Measurements from ENCODE around the gene SKA3.
"Not testable (repeated sequence)": the region's sequence is repeated elsewhere in the genome, so short reads cannot be mapped to it uniquely, and the experiment has no call there.

The SKA3 gene

DNA sequence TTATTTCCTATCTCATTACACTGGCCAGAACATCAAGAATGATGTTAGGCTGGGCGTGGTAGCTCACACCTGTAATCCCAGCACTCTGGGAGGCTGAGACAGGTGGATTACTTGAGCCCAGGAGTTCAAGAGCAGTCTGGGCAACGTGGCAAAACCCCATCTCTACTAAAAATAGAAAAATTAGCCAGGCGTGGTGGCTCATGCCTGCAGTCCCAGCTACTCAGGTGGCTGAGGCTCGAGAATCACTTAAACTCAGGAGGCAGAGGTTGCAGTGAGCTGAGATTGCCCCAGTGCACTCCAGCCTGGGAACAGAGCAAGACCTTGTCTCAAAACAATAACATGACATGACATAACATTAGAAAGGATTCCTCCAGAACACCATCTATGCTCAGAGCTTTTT lies 10.7 kb downstream of the SKA3 start:
- DNase-seq = not testable (repeated sequence)

- no peak for DNase-seq
Observed at GRCh38 chr13:21164631-21165030, 11.7 kb downstream of the SKA3 start.

GRCh38 chr13:21152251-21152899 lies 24.0 kb downstream of the SKA3 start:
- DNase-seq = no peak

- no peak for DNase-seq
Observed at GRCh38 chr13:21150013-21150412, 26.3 kb downstream of the SKA3 start.

- no peak for DNase-seq
Observed at GRCh38 chr13:21149568-21149967, 26.8 kb downstream of the SKA3 start.

DNA sequence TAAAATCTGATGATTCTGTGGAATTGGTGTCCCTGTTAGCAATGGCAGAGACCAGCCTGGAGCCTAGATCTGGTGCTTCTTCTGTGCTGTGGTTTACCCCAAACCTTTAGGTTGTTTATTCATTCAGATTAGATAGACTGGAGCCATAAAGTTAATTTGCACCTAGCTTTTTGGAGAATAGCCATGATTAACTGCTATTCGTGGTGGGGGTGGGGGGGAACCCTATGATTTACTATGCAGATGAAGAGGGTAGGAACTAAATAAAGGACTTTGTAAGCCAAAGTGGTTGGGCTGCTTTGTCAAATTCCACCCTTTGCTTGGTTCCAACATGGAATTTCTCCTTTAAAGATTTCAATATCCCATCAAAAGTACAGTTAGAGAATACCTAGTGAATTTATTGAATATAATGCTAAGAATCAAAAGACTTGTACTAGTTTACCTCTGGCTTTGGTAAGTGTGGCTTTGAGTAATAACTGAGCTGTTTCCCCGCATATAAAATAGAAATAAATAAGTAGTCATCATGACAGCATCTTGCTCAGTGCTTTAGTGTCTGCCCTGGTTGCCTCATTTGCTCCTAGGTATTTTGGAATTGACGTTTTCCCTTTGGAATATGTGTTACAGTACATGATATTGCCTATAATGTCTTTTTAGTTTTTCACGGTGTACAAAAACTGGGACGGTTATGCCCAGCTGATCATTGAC lies 27.6 kb downstream of the SKA3 start:
- DNase-seq = no peak

GRCh38 chr13:21147827-21148226 lies 28.5 kb downstream of the SKA3 start:
- DNase-seq = no peak

DNA sequence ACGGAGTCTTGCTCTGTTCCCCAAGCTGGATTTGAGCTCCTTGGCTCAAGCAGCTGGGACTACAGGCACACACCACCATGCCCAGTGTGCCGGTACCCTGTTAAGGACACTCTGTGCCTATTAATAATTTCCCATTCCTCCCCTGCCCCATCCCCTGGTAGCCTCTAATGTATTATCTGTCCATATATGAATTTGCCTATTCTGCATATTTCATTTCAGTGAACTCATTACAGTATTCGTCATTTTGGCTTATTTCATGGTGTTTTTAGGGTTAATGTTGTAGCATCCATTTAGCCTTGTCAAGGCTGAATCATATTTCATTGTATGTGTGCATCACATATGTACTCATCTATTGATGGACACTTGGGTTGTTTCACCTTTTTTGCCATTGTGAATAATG lies 33.6 kb downstream of the SKA3 start:
- DNase-seq = no peak

GRCh38 chr13:21139374-21139773 lies 37.0 kb downstream of the SKA3 start:
- no peak for DNase-seq

GRCh38 chr13:21138561-21138960 lies 37.8 kb downstream of the SKA3 start:
- no peak for DNase-seq

- no peak for DNase-seq
Observed at GRCh38 chr13:21137696-21138095, 38.7 kb downstream of the SKA3 start.

DNA sequence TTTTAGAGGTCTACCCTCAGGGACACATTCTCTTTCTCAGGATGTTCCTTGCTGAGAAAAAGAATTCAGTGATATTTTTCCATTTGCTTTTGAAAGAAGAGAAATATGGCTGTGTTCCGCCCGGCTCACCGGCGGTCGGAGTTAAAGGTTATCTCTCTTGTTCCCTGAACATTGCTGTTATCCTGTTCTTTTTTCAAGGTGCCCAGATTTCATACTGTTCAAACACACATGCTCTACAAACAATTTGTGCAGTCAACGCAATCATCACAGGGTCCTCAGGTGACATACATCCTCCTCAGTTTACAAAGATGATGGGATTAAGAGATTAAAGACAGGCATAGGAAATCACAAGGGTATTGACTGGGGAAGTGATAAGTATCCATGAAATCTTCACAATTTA lies 40.5 kb downstream of the SKA3 start:
- not testable (repeated sequence) for DNase-seq

DNA sequence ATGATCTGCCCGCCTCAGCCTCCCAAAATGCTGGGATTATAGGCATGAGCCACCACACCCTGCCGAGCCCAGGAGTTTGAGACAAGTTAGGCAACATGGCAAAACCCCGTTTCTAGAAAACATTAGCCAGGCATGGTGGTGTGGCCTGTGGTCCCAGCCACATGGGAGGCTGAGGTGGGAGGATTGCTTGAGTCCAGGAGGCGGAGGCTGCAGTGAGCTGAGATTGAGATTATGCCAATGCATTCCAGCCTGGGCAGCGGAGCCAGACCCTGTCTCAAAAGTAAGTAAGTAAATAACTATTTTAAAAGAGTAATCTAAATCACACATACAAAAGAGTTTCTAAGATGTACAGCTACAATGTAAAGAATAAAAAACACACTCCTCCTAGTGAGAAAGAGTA lies 41.9 kb downstream of the SKA3 start:
- no peak for DNase-seq

GRCh38 chr13:21133077-21133476 lies 43.3 kb downstream of the SKA3 start:
- DNase-seq = no peak

- no peak for DNase-seq
Observed at GRCh38 chr13:21130116-21130515, 46.2 kb downstream of the SKA3 start.

DNA sequence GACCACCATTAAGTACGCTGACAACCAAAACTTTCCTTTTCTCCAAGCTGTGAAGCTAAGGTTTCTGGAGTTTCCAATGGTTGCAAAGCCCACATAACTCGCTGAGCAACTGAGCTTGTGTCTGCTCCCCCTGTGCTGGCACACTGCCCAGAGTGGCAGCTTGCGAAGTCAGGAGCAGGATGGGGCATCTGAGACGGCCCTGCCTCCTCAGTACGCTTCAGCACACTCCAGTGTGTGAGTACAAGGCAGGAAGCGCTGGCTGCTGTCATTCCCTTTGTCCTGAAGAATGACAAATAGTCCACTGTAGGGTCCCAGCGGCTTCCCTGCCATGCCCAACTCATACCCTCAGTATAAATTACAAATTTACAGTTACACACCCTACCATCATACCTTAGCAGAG lies 51.5 kb downstream of the SKA3 start:
- DNase-seq = no peak

DNA sequence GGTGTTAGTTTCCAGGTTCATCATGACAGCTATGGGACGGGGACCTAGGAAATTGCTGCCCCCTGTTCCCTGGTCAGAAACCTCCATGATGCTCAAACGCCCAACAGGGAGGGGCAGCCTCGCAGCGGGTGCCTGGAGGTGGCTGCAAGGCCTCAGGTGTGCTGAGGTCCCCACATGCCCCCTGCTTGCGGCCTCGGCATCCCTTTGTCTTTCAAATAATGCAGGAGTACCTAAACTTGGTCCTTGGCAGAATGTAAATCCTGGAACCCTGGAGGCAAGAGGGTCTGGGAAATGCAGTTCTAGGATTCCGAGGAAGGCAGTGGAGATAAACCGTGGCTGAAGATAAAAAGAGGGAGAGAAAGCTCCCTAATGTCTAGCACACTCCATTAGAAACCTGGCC lies 52.4 kb downstream of the SKA3 start:
- no peak for DNase-seq

- no peak for DNase-seq
Observed at GRCh38 chr13:21121616-21122015, 54.7 kb downstream of the SKA3 start.

GRCh38 chr13:21120191-21120590 lies 56.2 kb downstream of the SKA3 start:
- DNase-seq = no peak

GRCh38 chr13:21119526-21119925 lies 56.8 kb downstream of the SKA3 start:
- no peak for DNase-seq

DNA sequence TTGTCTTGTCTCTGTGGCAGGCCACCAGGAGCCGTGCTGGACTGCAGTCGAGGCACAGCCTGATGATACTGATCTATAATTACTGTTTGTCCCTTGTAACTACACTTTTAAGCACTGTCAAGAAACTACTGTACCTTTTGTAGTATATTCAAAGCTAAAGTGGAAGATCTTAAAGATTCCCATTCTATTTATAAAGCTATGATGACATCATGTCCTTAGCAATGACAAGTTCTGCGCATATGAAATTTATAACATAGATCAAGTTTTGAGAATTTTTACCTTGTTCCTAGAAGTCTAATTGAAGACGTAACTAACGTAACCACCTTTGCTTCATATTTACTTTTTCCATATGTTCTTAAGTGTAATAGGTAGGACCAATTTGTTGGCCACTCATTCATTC lies 58.2 kb downstream of the SKA3 start:
- DNase-seq = no peak

GRCh38 chr13:21117104-21117809 lies 59.1 kb downstream of the SKA3 start:
- DNase-seq = no peak

GRCh38 chr13:21116141-21116540 lies 60.2 kb downstream of the SKA3 start:
- DNase-seq = no peak

DNA sequence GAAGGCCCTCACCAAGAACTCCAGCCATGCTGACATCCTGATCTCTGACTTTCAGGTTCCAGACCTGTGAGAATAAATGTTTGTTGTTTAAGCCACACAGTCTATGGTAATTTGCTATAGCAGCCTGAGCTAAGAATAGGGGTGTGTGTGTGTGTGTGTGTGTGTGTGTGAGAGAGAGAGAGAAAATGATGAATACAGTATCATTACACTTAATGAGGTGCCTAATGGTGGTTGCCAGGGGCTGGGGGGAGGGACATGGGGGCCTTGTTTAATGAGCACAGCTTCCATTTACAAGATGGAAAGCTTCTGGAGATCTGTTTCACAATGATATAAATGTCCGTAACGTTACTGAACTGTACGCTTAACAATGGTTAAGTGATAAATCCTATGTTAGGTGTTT lies 61.1 kb downstream of the SKA3 start:
- no peak for DNase-seq

Measured in activated CD4-positive, alpha-beta T cell treated with anti-CD3 and anti-CD28 coated beads, Interleukin-2, amount 50 U/mL, for 4 hours (primary cell).